HG03575 (cell line): Measurements from ENCODE around the gene MADD.

Source experiments
- ATAC-seq: cut with Tn5 transposase; IDR thresholded peaks from one replicate; pipeline ENCODE4 v1.9.1; 2021; ENCODE audit not compliant: unreplicated experiment, insufficient number of reproducible peaks, low FRiP score; ENCODE audit errors: extremely low read depth

Gene MADD

DNA sequence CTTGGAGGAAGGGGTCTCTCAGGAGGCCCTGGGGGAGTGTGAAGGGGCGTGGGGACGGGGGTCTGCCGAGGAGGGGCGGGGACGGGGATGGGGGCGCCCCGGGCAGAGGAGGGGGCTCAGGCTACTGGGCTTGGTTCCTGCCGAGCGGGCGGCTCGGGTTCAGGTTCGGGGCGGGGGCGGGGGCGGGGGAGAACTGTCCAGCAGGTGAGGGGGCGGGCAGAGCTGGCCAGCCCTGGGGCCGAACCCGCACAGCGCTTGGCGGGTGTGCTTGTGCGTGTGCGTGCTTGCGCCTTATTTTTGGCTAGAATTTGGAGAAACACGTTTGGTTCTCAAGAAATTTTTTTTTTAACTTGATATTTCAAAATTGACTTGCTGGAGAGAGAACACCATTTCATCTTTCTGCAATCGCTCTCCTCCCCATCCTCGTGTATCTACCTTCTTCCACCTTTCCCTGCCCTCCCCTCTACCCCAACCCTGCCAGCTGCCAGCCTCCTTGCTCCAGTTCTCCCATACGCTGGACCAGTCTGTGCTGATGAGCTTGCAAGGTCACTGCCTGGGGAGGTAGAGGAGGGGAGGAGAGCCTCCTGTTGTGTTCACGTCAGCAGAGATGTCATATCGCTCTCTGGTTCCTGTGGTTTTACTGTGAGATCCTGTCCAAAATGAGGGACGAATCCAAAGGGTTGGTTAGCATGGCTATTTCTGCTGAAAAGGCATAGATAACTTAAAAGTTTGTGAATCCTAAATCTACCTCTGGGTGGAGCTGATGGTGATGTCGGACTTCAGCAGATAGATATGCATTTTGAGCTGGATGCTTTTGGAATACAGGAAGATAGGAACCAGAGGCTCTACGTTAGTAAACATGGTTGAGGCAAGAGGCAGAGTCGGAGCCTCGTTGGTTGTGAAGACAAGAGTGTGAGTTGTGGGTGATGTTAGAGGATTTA is 668 bp downstream of the MADD start:
- ATAC-seq = no peak

DNA sequence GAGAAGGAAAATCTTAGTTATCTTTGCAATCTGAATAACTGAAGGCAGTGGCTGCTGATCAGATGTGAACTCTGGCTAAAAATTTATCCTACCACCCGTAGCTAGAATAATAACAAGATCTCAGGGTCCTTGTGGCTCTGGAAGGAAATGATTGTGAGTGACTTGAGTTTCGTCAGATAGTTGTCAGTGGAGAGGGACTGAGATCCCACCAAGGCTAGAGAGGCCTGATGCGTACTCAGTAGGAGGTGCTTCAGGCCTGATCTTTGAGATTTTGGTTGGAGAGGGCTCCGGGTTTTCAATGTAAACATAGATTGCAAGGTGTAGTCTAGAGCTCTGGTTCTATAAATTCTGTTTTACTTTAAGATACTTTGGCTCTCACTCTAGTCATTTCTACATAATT is 1.4 kb downstream of the MADD start:
- no peak for ATAC-seq

DNA sequence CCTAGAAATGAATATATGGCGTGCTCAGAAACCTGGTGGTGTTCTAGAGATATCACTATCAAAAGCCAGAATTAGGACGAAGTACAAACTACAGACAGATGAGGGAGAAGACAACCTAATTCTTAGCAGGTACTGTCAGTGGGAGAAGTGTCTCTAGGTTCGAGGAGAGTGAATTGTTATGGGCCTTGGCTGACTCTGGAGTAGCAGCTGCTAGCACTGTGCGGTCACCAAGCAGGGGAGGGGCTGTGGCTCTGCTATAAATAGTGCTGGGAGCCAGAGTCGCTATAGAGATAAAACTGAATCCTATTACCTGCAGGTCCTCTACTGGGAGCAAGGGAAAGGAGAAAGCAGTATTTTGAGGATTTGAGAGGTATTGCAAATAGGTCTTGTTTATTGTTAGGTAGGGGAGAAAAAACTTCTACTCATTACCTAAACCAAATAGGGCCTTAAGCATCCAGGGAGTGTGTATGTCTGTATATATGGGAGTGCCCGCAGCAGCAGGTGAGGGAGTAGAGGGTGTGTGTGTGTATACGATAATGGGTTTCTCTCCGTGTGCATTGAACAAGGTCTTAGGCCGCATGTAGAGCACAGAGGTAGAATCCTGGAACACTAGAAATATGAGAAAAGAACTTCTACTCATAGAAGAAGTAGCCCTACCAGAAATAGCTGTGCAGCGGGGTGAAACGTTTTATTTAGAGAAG is 2.2 kb downstream of the MADD start:
- no peak for ATAC-seq

DNA sequence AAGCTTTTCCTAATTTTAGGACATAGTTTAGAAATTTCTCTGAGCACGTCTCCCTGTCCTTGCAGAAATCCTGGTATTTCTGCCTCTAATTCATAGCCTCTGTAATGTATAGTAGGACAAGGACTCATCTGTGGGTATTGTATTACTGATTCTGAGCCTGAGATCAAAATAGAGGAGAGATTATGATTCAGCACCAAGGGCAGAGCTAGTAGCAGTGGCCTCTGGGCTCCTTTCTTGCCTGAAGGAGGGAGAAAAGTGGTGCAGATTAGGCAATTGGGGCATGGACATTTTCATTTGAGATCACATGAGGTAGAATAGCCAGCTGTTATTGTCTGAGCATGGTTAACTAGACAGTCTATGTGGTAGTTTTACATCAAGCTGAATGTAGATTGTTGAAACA is 2.8 kb downstream of the MADD start:
- no peak for ATAC-seq

- no peak for ATAC-seq
Measured at GRCh38 chr11:47274495-47275235, 4.7 kb downstream of the MADD start.

GRCh38 chr11:47276923-47277322 is 7.0 kb downstream of the MADD start:
- ATAC-seq = no peak

DNA sequence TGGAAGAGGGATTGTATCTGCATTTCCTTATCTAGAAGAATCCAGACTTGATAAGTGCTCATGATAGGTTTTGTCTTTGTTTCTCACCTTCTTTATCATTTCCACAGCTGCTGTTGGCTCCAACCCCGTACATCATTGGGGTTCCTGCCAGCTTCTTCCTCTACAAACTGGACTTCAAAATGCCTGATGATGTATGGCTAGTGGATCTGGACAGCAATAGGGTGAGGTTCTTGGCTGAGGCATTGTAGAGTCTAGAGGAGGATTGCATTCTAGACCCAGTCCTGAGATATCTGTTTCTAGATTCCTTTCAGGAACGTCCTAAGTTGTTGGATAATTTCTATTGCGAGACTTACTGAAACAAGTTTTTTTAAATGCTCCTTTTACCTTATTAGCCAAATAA is 8.1 kb downstream of the MADD start:
- ATAC-seq = no peak

GRCh38 chr11:47278769-47279168 is 8.8 kb downstream of the MADD start:
- ATAC-seq = no peak

DNA sequence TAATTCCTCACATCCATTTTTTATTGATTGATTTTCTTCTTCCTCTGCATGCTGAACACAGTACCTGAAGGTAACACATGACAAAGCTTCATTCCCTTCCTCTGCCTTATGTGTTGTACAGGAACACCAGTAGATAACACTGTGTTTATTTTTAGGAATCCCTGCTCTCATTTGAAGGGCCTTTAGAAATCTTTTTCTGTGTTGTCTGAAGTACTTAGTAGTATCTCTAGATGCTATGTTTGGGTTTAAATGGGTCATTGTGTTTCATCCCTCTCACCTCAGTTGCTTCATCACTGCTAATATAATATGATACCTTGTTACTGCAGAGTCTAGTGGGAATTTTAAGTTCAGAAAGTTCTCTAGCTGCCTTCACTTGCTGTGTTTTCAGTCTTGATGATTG is 10.2 kb downstream of the MADD start:
- no peak for ATAC-seq

DNA sequence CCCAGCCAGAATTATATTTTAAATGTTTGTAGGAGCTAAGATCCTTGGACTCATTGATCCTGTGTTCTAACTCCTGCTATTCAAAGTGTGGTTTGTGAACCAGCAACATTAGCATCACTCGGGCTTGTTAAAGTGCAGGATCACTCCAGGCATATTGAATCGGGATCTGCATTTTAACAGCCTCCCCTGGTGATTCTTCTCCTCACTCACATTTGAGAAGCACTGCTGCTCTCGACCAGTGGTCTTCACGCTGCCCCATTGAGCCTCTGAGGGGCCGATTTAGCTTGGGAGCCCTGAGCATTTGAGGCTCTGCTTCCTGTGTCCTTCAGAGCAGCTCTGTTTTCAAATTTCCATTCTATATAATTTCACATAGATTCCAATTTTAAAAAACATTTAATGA is 10.9 kb downstream of the MADD start:
- ATAC-seq = no peak

GRCh38 chr11:47282462-47282861 is 12.5 kb downstream of the MADD start:
- ATAC-seq = no peak

- no peak for ATAC-seq
Measured at GRCh38 chr11:47284151-47284550, 14.2 kb downstream of the MADD start.

DNA sequence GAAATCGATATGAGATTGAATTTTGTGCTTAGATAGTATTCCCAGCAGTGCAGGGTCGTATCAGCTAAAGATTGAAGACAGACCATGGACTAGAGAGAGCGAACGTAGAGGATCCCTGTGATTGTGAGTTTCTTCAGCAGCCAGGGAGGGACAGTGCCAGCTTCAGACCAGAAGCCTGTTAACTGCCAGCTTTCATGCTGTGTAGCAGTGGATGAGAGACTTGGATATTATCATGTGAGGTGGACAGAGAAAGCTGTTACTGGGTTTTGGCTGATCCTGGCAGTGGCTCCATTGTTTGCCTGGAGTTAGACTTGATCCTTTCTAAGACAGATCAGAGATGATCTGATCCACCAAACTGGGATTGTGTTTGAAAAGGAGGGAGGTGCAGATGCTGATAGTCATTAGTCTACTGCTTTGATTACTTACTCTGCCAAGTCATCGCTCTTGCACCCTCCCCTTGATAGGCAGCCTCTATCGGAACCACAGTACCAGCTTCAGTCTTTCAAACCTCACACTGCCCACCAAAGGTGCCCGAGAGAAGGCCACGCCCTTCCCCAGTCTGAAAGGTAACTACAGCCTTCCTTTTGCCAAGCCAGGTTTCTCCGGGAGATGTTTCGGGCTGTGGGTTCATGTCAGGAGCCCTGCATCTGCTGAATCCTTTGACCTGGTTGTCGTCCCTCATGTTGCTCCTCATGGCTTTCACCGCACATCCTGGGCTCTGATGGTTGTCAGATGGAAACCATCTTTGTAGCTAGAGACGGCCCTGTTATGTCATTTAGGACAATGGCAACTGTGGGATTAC is 16.2 kb downstream of the MADD start:
- no peak for ATAC-seq

GRCh38 chr11:47288066-47288465 is 18.1 kb downstream of the MADD start:
- no peak for ATAC-seq

GRCh38 chr11:47289856-47290255 is 19.9 kb downstream of the MADD start:
- ATAC-seq = no peak

- ATAC-seq = no peak
Measured at GRCh38 chr11:47295385-47295784, 25.5 kb downstream of the MADD start.

- ATAC-seq = no peak
Measured at GRCh38 chr11:47296045-47296444, 26.1 kb downstream of the MADD start.

- ATAC-seq = no peak
Measured at GRCh38 chr11:47299078-47299477, 29.1 kb downstream of the MADD start.

- no peak for ATAC-seq
Measured at GRCh38 chr11:47302853-47303252, 32.9 kb downstream of the MADD start.
